HCT116 (cell line): ENCODE results near the gene CLTC. TPM values are rescaled to one million over a fixed set of nuclear protein-coding genes. Genes with fewer than 3 reads are reported as not detected.

Experiments used
- ATAC-seq: fragments of 200-7000 bp; cut with Tn5 transposase; 2 replicates; pipeline ENCODE4 v1.9.1; 2020; ENCODE audit warnings: mild to moderate bottlenecking, moderate library complexity
- BruUV-seq: library from RNA; stranded (reverse); fragments of 400-500 nt; replicated peaks from 2 replicates; lab custom pipeline; 2021; lab: Mats Ljungman, UMichigan
- CTCF ChIA-PET: fragments of 300-600 bp; sonication (Branson Sonifier 250); formaldehyde crosslinking; loops from one replicate; lab custom pipeline; 2021; ENCODE audit warnings: antibody characterized with exemption; lab: Charles Lee
- POLR2A ChIA-PET: fragments of 300-600, 350-600 bp; sonication (Branson Sonifier 250); formaldehyde crosslinking; loops from one replicate; lab custom pipeline; 2021; ENCODE audit warnings: antibody characterized with exemption; lab: Charles Lee
- RAD21 ChIA-PET, 2 experiments: fragments of 300-600 bp; sonication (Branson Sonifier 250); formaldehyde crosslinking; loops; one replicate each; lab custom pipeline; 2023; ENCODE audit warnings: low total read pairs in 2 of 2; ENCODE audit not compliant: uncharacterized antibody in 2 of 2, unreplicated experiment in 2 of 2, low non-redundant PET in 1 of 2; lab: Charles Lee
- DNase-seq: peaks from one replicate; pipeline ENCODE4 v3.0.0-alpha.2; 2010; ENCODE audit warnings: low read depth, low spot score
- H2AFZ ChIP-seq: fragments of 200-600 bp; shearing (Covaris generic), sonication (generic); 2 replicates; pipeline ENCODE4 v1.6.1; 2017; ENCODE audit warnings: low read depth, mixed run types, mixed read lengths, antibody characterized with exemption, low read length; ENCODE audit not compliant: poor library complexity, severe bottlenecking
- H3K27ac ChIP-seq: 2 replicates; pipeline ENCODE4 v1.5.1; 2012; ENCODE audit warnings: low read depth, low read length
- H3K27me3 ChIP-seq: fragments of 200-600 bp; sonication (generic); 2 replicates; pipeline ENCODE4 v1.6.1; 2016; ENCODE audit warnings: mixed run types, low read length, mixed read lengths; ENCODE audit not compliant: insufficient read depth
- H3K36me3 ChIP-seq, 2 experiments: fragments of 200-500 bp in 1 of 2; fragments of 200-600 bp in 1 of 2; sonication (Bioruptor generic) in 1 of 2; sonication (generic) in 1 of 2; 2 replicates each; pipeline versions ENCODE4 v1.5.1 to v1.6.1; 2014 to 2016; ENCODE audit warnings: low read length in 2 of 2, inconsistent platforms in 1 of 2, mixed read lengths in 1 of 2, mixed run types in 1 of 2; ENCODE audit not compliant: insufficient read depth in 2 of 2, control insufficient read depth in 1 of 2
- H3K4me1 ChIP-seq, 2 experiments: fragments of 200-600 bp in 1 of 2; sonication (generic) in 1 of 2; 2 replicates each; pipeline versions ENCODE4 v1.5.1 to v1.6.1; 2012 to 2017; ENCODE audit warnings: low read length in 2 of 2, inconsistent platforms in 1 of 2, mild to moderate bottlenecking in 1 of 2, mixed read lengths in 1 of 2, mixed run types in 1 of 2, moderate library complexity in 1 of 2; ENCODE audit not compliant: insufficient read depth in 2 of 2, control insufficient read depth in 1 of 2
- H3K4me2 ChIP-seq: fragments of 200-600 bp; sonication (generic); 2 replicates; pipeline ENCODE4 v1.6.1; 2017; ENCODE audit warnings: mixed run types, low read length, mixed read lengths
- H3K4me3 ChIP-seq, 2 experiments: fragments of 200-600 bp in 1 of 2; sonication (generic) in 1 of 2; replicated peaks in 1 of 2; 2 replicates each; pipeline ENCODE4 v1.5.1; 2011 to 2016; ENCODE audit warnings: low read length in 2 of 2, control low read depth in 1 of 2, low read depth in 1 of 2, mild to moderate bottlenecking in 1 of 2, mixed read lengths in 1 of 2, mixed run types in 1 of 2
- H3K79me2 ChIP-seq: fragments of 200-600 bp; sonication (generic); 2 replicates; pipeline ENCODE4 v1.6.1; 2017; ENCODE audit warnings: mild to moderate bottlenecking, mixed run types, low read length, moderate library complexity, mixed read lengths; ENCODE audit not compliant: insufficient read depth
- H3K9ac ChIP-seq: fragments of 200-600 bp; sonication (generic); 2 replicates; pipeline ENCODE4 v1.6.1; 2016; ENCODE audit warnings: low read length, mixed read lengths
- H3K9me2 ChIP-seq: fragments of 200-600 bp; sonication (generic), shearing (Covaris generic); 2 replicates; pipeline ENCODE4 v1.6.1; 2017; ENCODE audit warnings: mixed run types, mild to moderate bottlenecking, moderate library complexity; ENCODE audit not compliant: insufficient read depth
- H3K9me3 ChIP-seq, 2 experiments: fragments of 200-500 bp in 1 of 2; fragments of 200-600 bp in 1 of 2; sonication (Bioruptor generic) in 1 of 2; sonication (generic) in 1 of 2; 2 replicates each; pipeline ENCODE4 v1.6.1; 2014 to 2017; ENCODE audit warnings: low read length in 2 of 2, mixed read lengths in 2 of 2, inconsistent platforms in 1 of 2, low read depth in 1 of 2, mild to moderate bottlenecking in 1 of 2, mixed run types in 1 of 2, moderate library complexity in 1 of 2; ENCODE audit not compliant: control insufficient read depth in 1 of 2, insufficient read depth in 1 of 2
- H4K20me1 ChIP-seq: fragments of 200-600 bp; sonication (generic), shearing (Covaris generic); 2 replicates; pipeline ENCODE4 v1.6.1; 2017; ENCODE audit warnings: mixed run types, mild to moderate bottlenecking, moderate library complexity; ENCODE audit not compliant: insufficient read depth
- EGR1 ChIP-seq: IDR thresholded peaks from 2 replicates; pipeline ENCODE4 v1.6.1; 2012; ENCODE audit warnings: low read depth
- ELF1 ChIP-seq: IDR thresholded peaks from 2 replicates; pipeline ENCODE4 v1.6.1; 2012; ENCODE audit warnings: low read depth, borderline replicate concordance
- EZH2 ChIP-seq: fragments of 200-600 bp; sonication (generic); IDR thresholded peaks from 2 replicates; pipeline ENCODE4 v1.6.1; 2017; ENCODE audit warnings: antibody characterized with exemption, mixed run types
- FOSL1 ChIP-seq: IDR thresholded peaks from 2 replicates; pipeline ENCODE4 v1.6.1; 2012; ENCODE audit warnings: low read depth
- POLR2A ChIP-seq: IDR thresholded peaks from 2 replicates; pipeline ENCODE4 v1.7.0; 2011; ENCODE audit warnings: borderline replicate concordance; ENCODE audit not compliant: insufficient read depth, insufficient read length; ENCODE audit errors: extremely low read depth
- RAD21 ChIP-seq: IDR thresholded peaks from 2 replicates; pipeline ENCODE4 v1.6.1; 2012; ENCODE audit warnings: low read depth, mild to moderate bottlenecking
- SP1 ChIP-seq: IDR thresholded peaks from 2 replicates; pipeline ENCODE4 v1.6.1; 2012; ENCODE audit warnings: low read depth
- SRF ChIP-seq: IDR thresholded peaks from 2 replicates; pipeline ENCODE4 v1.6.1; 2012; ENCODE audit warnings: low read depth
- TCF7L2 ChIP-seq: IDR thresholded peaks from 2 replicates; pipeline ENCODE4 v1.7.0; 2011; ENCODE audit warnings: borderline replicate concordance, inconsistent platforms; ENCODE audit not compliant: insufficient read depth, insufficient read length; ENCODE audit errors: extremely low read depth
- YY1 ChIP-seq: IDR thresholded peaks from 2 replicates; pipeline ENCODE4 v1.6.1; 2011; ENCODE audit warnings: low read length, low read depth, moderate library complexity, mild to moderate bottlenecking; ENCODE audit not compliant: insufficient replicate concordance; ENCODE audit errors: extremely low read depth
- ZFX ChIP-seq: fragments of 450-650 bp; IDR thresholded peaks from 2 replicates; pipeline ENCODE4 v1.6.1; 2017
- ZNF274 ChIP-seq: fragments of 200-500 bp; sonication (Bioruptor generic); IDR thresholded peaks from 2 replicates; pipeline ENCODE4 v1.6.1; 2014; ENCODE audit warnings: mild to moderate bottlenecking, low read depth, low read length, inconsistent platforms
- intact Hi-C: fragments of 100-400 bp; cut with micrococcal nuclease; formaldehyde crosslinking; loops from 2 replicates; pipeline ENCODE4 v1.10.0; 2022
- total RNA-seq: library from RNA; stranded (reverse); gene quantifications from one replicate; pipeline ENCODE4 v1.2.1, GENCODE V29; 2021; ENCODE audit not compliant: unreplicated experiment
- TF ChIP-seq, protein P1 (sequence below): IDR thresholded peaks from 2 replicates; pipeline ENCODE4 v1.6.1; 2011; ENCODE audit warnings: mild to moderate bottlenecking, low read length, moderate library complexity; ENCODE audit not compliant: insufficient replicate concordance; ENCODE audit errors: extremely low read depth
- TF ChIP-seq, protein P2 (sequence below): IDR thresholded peaks from 2 replicates; pipeline ENCODE4 v1.6.1; 2012
- TF ChIP-seq, protein P3 (sequence below), 3 experiments: fragments of 200-600 bp in 1 of 3; sonication (generic) in 1 of 3; IDR thresholded peaks in 2 of 3; conservative IDR thresholded peaks in 1 of 3; 2 replicates each; pipeline ENCODE4 v1.5.1; 2012 to 2017; ENCODE audit warnings: low read depth in 2 of 3, low read length in 2 of 3, antibody characterized with exemption in 1 of 3, borderline replicate concordance in 1 of 3, control low read depth in 1 of 3, mild to moderate bottlenecking in 1 of 3, mixed read lengths in 1 of 3, mixed run types in 1 of 3, moderate library complexity in 1 of 3; ENCODE audit not compliant: insufficient read depth in 1 of 3
- TF ChIP-seq, protein P4 (sequence below): IDR thresholded peaks from 2 replicates; pipeline ENCODE4 v1.6.1; 2012

Gene CLTC
- total RNA-seq, 1 experiment from 2014 or later = 351 TPM

DNA sequence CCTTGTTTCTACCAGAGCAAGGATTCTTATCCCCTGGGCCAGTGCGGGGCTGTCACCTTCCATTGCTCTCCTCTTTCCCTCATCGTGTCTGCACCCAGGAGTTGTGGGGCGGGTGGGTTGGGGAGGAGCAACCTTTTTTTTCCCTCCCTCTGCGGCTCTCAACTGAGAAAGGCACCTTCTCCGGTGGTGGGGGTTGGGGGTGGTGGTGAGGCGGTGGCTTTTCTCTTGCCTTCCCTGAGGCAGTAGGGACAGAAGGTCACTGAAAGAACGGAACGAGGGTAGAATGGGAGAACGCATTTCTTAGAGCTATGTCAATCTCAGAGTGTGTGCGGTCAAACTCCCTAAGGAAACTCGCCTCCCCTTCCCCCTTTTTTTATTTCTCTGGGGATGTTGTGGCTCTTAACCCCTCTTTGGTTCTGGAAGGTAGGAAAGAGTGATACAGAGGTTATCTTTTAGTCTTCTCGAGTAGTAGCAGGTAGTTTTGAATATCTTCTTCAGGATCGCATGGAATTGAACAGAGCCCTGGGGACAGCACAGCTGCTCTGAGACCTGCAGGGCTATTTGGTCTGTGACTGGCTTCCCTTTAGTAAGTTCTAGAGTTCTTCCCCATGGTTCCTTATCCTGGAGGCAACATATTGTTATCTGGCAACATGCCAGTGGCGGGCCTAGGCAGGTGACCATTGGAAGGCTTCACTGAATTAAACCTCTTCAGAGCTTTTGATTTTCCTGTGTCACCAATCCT is 994 bp downstream of the CLTC start:
- CTCF ChIA-PET = no interaction called here

More for the DNA sequence above, 994 bp downstream of the CLTC start:
- H2AFZ ChIP-seq = no peak overlapping the region
- peaks cover 38% of the 10 kb centered on the region; the same call in 1 of the 2 replicates for H4K20me1 ChIP-seq
- H3K9ac ChIP-seq = peak overlapping the region; percentile 98
- no peaks in the 10 kb centered on the region for H3K9me3 ChIP-seq
- H3K27ac ChIP-seq = peak overlapping the region; percentile 94
- no peaks in the 10 kb centered on the region for H3K9me2 ChIP-seq
- no peaks in the 10 kb centered on the region for H3K27me3 ChIP-seq
- peaks cover 19 to 32% of the 10 kb centered on the region in 2 experiments for H3K4me1 ChIP-seq
- ChIA-PET RAD21 (no interaction called here), POLR2A (interaction anchor here (1.6 to 2.4 kb wide), 2 partner anchors 13 to 22 kb away, joined by 7 to 8 read pairs; no protein-coding TSS in a partner anchor)
- intact Hi-C loops = no loop called here
- peaks cover 6 to 8% of the 10 kb centered on the region in 2 experiments; a peak in 2 of 4 replicates for H3K36me3 ChIP-seq
- peak; percentile 16 for DNase-seq
- H3K4me2 ChIP-seq = peak overlapping the region; percentile 82
- BruUV-seq = TSS peak; percentile 54
- peak; percentile 42 for ATAC-seq
- TF ChIP-seq EZH2 (no peak), YY1 (no peak), FOSL1 (no peak), POLR2A (no peak), ZNF274 (no peak), SP1 (no peak; the same call in 1 of the 2 replicates), ZFX (no peak), EGR1 (no peak), SRF (no peak), RAD21 (no peak), TCF7L2 (no peak), ELF1 (no peak)
- TF ChIP-seq, protein P1, sequence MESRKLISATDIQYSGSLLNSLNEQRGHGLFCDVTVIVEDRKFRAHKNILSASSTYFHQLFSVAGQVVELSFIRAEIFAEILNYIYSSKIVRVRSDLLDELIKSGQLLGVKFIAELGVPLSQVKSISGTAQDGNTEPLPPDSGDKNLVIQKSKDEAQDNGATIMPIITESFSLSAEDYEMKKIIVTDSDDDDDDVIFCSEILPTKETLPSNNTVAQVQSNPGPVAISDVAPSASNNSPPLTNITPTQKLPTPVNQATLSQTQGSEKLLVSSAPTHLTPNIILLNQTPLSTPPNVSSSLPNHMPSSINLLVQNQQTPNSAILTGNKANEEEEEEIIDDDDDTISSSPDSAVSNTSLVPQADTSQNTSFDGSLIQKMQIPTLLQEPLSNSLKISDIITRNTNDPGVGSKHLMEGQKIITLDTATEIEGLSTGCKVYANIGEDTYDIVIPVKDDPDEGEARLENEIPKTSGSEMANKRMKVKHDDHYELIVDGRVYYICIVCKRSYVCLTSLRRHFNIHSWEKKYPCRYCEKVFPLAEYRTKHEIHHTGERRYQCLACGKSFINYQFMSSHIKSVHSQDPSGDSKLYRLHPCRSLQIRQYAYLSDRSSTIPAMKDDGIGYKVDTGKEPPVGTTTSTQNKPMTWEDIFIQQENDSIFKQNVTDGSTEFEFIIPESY = no peak
- TF ChIP-seq, protein P2, sequence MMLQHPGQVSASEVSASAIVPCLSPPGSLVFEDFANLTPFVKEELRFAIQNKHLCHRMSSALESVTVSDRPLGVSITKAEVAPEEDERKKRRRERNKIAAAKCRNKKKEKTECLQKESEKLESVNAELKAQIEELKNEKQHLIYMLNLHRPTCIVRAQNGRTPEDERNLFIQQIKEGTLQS = no peak
- TF ChIP-seq, protein P3, sequence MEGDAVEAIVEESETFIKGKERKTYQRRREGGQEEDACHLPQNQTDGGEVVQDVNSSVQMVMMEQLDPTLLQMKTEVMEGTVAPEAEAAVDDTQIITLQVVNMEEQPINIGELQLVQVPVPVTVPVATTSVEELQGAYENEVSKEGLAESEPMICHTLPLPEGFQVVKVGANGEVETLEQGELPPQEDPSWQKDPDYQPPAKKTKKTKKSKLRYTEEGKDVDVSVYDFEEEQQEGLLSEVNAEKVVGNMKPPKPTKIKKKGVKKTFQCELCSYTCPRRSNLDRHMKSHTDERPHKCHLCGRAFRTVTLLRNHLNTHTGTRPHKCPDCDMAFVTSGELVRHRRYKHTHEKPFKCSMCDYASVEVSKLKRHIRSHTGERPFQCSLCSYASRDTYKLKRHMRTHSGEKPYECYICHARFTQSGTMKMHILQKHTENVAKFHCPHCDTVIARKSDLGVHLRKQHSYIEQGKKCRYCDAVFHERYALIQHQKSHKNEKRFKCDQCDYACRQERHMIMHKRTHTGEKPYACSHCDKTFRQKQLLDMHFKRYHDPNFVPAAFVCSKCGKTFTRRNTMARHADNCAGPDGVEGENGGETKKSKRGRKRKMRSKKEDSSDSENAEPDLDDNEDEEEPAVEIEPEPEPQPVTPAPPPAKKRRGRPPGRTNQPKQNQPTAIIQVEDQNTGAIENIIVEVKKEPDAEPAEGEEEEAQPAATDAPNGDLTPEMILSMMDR (IDR thresholded peaks at IDR 0.05 in 2 of 3, conservative IDR thresholded peaks at IDR 0.05 in 1 of 3; ENCODE audit: borderline replicate concordance in 1 of 3, insufficient read depth in 1 of 3, low read depth in 2 of 3, low read length in 2 of 3) = no peak
- TF ChIP-seq, protein P4, sequence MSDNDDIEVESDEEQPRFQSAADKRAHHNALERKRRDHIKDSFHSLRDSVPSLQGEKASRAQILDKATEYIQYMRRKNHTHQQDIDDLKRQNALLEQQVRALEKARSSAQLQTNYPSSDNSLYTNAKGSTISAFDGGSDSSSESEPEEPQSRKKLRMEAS = no peak
- H3K79me2 ChIP-seq = peaks cover 76% of the 10 kb centered on the region
- peak overlapping the region; percentile 85 to 95 for H3K4me3 ChIP-seq
